ENCODE results near the gene TMEM151B.

The TMEM151B gene

GRCh38 chr6:44237813-44238433 lies 32.3 kb upstream of the TMEM151B start:
- Mint-ChIP-seq H3K4me3 (peak overlapping the region; percentile 95), H3K4me1 (peaks cover 9 to 26% of the 10 kb centered on the region in 2 donors), H3K27ac (peak overlapping the region; percentile 98), H3K27me3 (no peaks in the 10 kb centered on the region), H3K9me3 (no peaks in the 10 kb centered on the region), H3K36me3 (peaks cover 16 to 17% of the 10 kb centered on the region in 2 donors)
- ATAC-seq (replicated peaks), result peak; percentile 93 to 95
- DNase-seq, result peak; percentile 79

GRCh38 chr6:44238687-44239350 lies 31.4 kb upstream of the TMEM151B start:
- DNase-seq (no peak), ATAC-seq (replicated peaks) (no peak)
- peak overlapping the region; percentile 45 to 95 for H3K4me3 Mint-ChIP-seq

GRCh38 chr6:44243345-44243744 lies 26.9 kb upstream of the TMEM151B start:
- H3K27ac Mint-ChIP-seq, result no peak overlapping the region
- H3K27me3 Mint-ChIP-seq, result peaks cover 0 to 5% of the 10 kb centered on the region in 2 donors
- H3K36me3 Mint-ChIP-seq, result peaks cover 16 to 20% of the 10 kb centered on the region in 2 donors
- ATAC-seq (replicated peaks) (no peak), DNase-seq (no peak)
- peaks cover 23 to 32% of the 10 kb centered on the region in 2 donors for H3K4me1 Mint-ChIP-seq
- no peak overlapping the region for H3K4me3 Mint-ChIP-seq
- H3K9me3 Mint-ChIP-seq, result no peaks in the 10 kb centered on the region

More at GRCh38 chr6:44238687-44239350, 31.4 kb upstream of the TMEM151B start:
- peaks cover 9 to 10% of the 10 kb centered on the region in 2 donors for H3K36me3 Mint-ChIP-seq
- H3K27ac Mint-ChIP-seq, result peak overlapping the region; percentile 56
- H3K27me3 Mint-ChIP-seq, result no peaks in the 10 kb centered on the region
- no peaks in the 10 kb centered on the region for H3K9me3 Mint-ChIP-seq
- peaks cover 9 to 26% of the 10 kb centered on the region in 2 donors for H3K4me1 Mint-ChIP-seq

- no peak for DNase-seq
- H3K4me1 Mint-ChIP-seq, result peaks cover 39 to 48% of the 10 kb centered on the region in 2 donors
- H3K27me3 Mint-ChIP-seq, result peaks cover 0 to 5% of the 10 kb centered on the region in 2 donors
- H3K4me3 Mint-ChIP-seq, result peak overlapping the region; percentile 96 to 98
- peaks cover 37 to 41% of the 10 kb centered on the region in 2 donors for H3K36me3 Mint-ChIP-seq
- H3K9me3 Mint-ChIP-seq, result no peaks in the 10 kb centered on the region
- ATAC-seq (replicated peaks), result no peak
- peak overlapping the region; percentile 100 for H3K27ac Mint-ChIP-seq
Measured at GRCh38 chr6:44245391-44245911, 24.8 kb upstream of the TMEM151B start.

GRCh38 chr6:44245912-44246662 lies 24.2 kb upstream of the TMEM151B start:
- H3K27ac Mint-ChIP-seq, result peak overlapping the region; percentile 100
- peaks cover 0 to 5% of the 10 kb centered on the region in 2 donors for H3K27me3 Mint-ChIP-seq
- H3K36me3 Mint-ChIP-seq, result peaks cover 42 to 47% of the 10 kb centered on the region in 2 donors
- H3K9me3 Mint-ChIP-seq, result no peaks in the 10 kb centered on the region
- ATAC-seq (replicated peaks), result peak; percentile 71 to 72
- peak; percentile 90 for DNase-seq
- H3K4me1 Mint-ChIP-seq, result peaks cover 39 to 55% of the 10 kb centered on the region in 2 donors
- peak overlapping the region; percentile 96 to 98 for H3K4me3 Mint-ChIP-seq

- DNase-seq, result peak; percentile 97
- ATAC-seq (replicated peaks), result peak; percentile 70 to 79
- no peaks in the 10 kb centered on the region for H3K9me3 Mint-ChIP-seq
- peak within 1 kb of the TSS; percentile 100 for H3K27ac Mint-ChIP-seq
- H3K4me1 Mint-ChIP-seq, result peaks cover 41 to 61% of the 10 kb centered on the region in 2 donors
- peaks cover 44 to 55% of the 10 kb centered on the region in 2 donors for H3K36me3 Mint-ChIP-seq
- H3K4me3 Mint-ChIP-seq, result peak within 1 kb of the TSS; percentile 96 to 98
- H3K27me3 Mint-ChIP-seq, result peaks cover 0 to 5% of the 10 kb centered on the region in 2 donors
Measured at GRCh38 chr6:44246663-44247337, 23.4 kb upstream of the TMEM151B start, which contains the start of gene HSP90AB1. TSS of gene HSP90AB1 (plus strand) at chr6:44247101. CDS start at chr6:44248630, 1,529 bp downstream.

GRCh38 chr6:44247338-44248302 lies 22.6 kb upstream of the TMEM151B start:
- H3K4me3 Mint-ChIP-seq, result peak overlapping the region; percentile 96 to 98
- peaks cover 50 to 63% of the 10 kb centered on the region in 2 donors for H3K36me3 Mint-ChIP-seq
- DNase-seq, result peak; percentile 66
- ATAC-seq (replicated peaks), result peak; percentile 38 to 55
- peak overlapping the region; percentile 100 for H3K27ac Mint-ChIP-seq
- H3K4me1 Mint-ChIP-seq, result peaks cover 45 to 69% of the 10 kb centered on the region in 2 donors
- peaks cover 0 to 5% of the 10 kb centered on the region in 2 donors for H3K27me3 Mint-ChIP-seq
- H3K9me3 Mint-ChIP-seq, result no peaks in the 10 kb centered on the region

- Mint-ChIP-seq H3K9me3 (no peaks in the 10 kb centered on the region), H3K4me1 (peaks cover 55 to 79% of the 10 kb centered on the region in 2 donors), H3K27ac (peak overlapping the region; percentile 100), H3K36me3 (peaks cover 60 to 72% of the 10 kb centered on the region in 2 donors), H3K4me3 (peak overlapping the region; percentile 96 to 98), H3K27me3 (peaks cover 0 to 5% of the 10 kb centered on the region in 2 donors)
- no peak for ATAC-seq (replicated peaks)
- DNase-seq, result no peak
Measured at GRCh38 chr6:44248579-44248978, 21.7 kb upstream of the TMEM151B start.

GRCh38 chr6:44249082-44249748 lies 21.0 kb upstream of the TMEM151B start:
- peak overlapping the region; percentile 96 to 98 for H3K4me3 Mint-ChIP-seq
- peak overlapping the region; percentile 100 for H3K27ac Mint-ChIP-seq
- peaks cover 59 to 85% of the 10 kb centered on the region in 2 donors for H3K4me1 Mint-ChIP-seq

GRCh38 chr6:44250067-44250717 lies 20.1 kb upstream of the TMEM151B start:
- DNase-seq, result no peak
- no peaks in the 10 kb centered on the region for H3K9me3 Mint-ChIP-seq
- ATAC-seq (replicated peaks), result no peak
- peaks cover 72 to 88% of the 10 kb centered on the region in 2 donors for H3K36me3 Mint-ChIP-seq
- H3K27me3 Mint-ChIP-seq, result peaks cover 0 to 5% of the 10 kb centered on the region in 2 donors
- peak overlapping the region; percentile 96 to 98 for H3K4me3 Mint-ChIP-seq
- H3K4me1 Mint-ChIP-seq, result peaks cover 66 to 92% of the 10 kb centered on the region in 2 donors
- peak overlapping the region; percentile 100 for H3K27ac Mint-ChIP-seq

More at GRCh38 chr6:44249082-44249748, 21.0 kb upstream of the TMEM151B start:
- Mint-ChIP-seq H3K36me3 (peaks cover 65 to 79% of the 10 kb centered on the region in 2 donors), H3K27me3 (peaks cover 0 to 5% of the 10 kb centered on the region in 2 donors), H3K9me3 (no peaks in the 10 kb centered on the region)
- ATAC-seq (replicated peaks) (no peak), DNase-seq (no peak)

GRCh38 chr6:44250718-44251123 lies 19.5 kb upstream of the TMEM151B start:
- peak overlapping the region; percentile 96 to 98 for H3K4me3 Mint-ChIP-seq
- H3K9me3 Mint-ChIP-seq, result no peaks in the 10 kb centered on the region
- H3K4me1 Mint-ChIP-seq, result peaks cover 66 to 92% of the 10 kb centered on the region in 2 donors
- ATAC-seq (replicated peaks) (no peak), DNase-seq (no peak)
- peak overlapping the region; percentile 42 for H3K27ac Mint-ChIP-seq
- H3K27me3 Mint-ChIP-seq, result peaks cover 0 to 5% of the 10 kb centered on the region in 2 donors
- H3K36me3 Mint-ChIP-seq, result peaks cover 77 to 94% of the 10 kb centered on the region in 2 donors
